CD8-positive, alpha-beta memory T cell (primary cell): Measurements from ENCODE around the gene NFX1. TPM values are rescaled to one million over a fixed set of nuclear protein-coding genes. Genes with fewer than 3 reads are reported as not detected.
A peak's percentile ranks its signal among the peaks of the same experiment; 100 is the strongest.
"Not testable (repeated sequence)": the region's sequence is repeated elsewhere in the genome, so short reads cannot be mapped to it uniquely, and the experiment has no call there.

Experiments
- CTCF ChIA-PET: fragments of 350-600 bp; sonication (Branson Sonifier 250); formaldehyde crosslinking; loops from one replicate; lab custom pipeline; 2021; ENCODE audit warnings: antibody characterized with exemption; lab: Charles Lee
- POLR2A ChIA-PET: fragments of 350-600 bp; sonication (Branson Sonifier 250); formaldehyde crosslinking; loops from one replicate; lab custom pipeline; 2021; ENCODE audit warnings: antibody characterized with exemption; lab: Charles Lee
- DNase-seq, 5 donors: peaks; one replicate each; pipeline versions ENCODE4 v3.0.0 to v3.0.0-alpha.2; 2020 to 2022; ENCODE audit warnings: mixed read lengths in 1 of 5
- H3K27ac ChIP-seq: one replicate; pipeline ENCODE4 v1.7.0; 2013; ENCODE audit warnings: low read depth, mild to moderate bottlenecking, low read length, moderate library complexity
- H3K27me3 ChIP-seq: 2 replicates; pipeline ENCODE4 v1.7.0; 2013; ENCODE audit warnings: low read length, mild to moderate bottlenecking; ENCODE audit not compliant: insufficient read depth, poor library complexity, severe bottlenecking
- H3K36me3 ChIP-seq: 2 replicates; pipeline ENCODE4 v1.7.0; 2013; ENCODE audit warnings: mild to moderate bottlenecking, low read length, moderate library complexity; ENCODE audit not compliant: insufficient read depth
- H3K4me1 ChIP-seq: 2 replicates; pipeline ENCODE4 v1.7.0; 2013; ENCODE audit warnings: mild to moderate bottlenecking, low read length, moderate library complexity; ENCODE audit not compliant: insufficient read depth
- H3K4me3 ChIP-seq: 2 replicates; pipeline ENCODE4 v1.7.0; 2013; ENCODE audit warnings: mild to moderate bottlenecking, low read length
- H3K9me3 ChIP-seq: 2 replicates; pipeline ENCODE4 v1.7.0; 2013; ENCODE audit warnings: mild to moderate bottlenecking, low read length
- H3K27ac Mint-ChIP-seq, 8 donors: one replicate each; pipeline ENCODE4 v1.8.0; 2020 to 2021; ENCODE audit warnings: mixed read lengths in 8 of 8, mild to moderate bottlenecking in 6 of 8, inconsistent platforms in 3 of 8, moderate library complexity in 3 of 8
- H3K27me3 Mint-ChIP-seq, 2 donors: one replicate each; pipeline ENCODE4 v1.8.0; 2020 to 2021; ENCODE audit warnings: mixed read lengths in 2 of 2, mild to moderate bottlenecking in 1 of 2, moderate library complexity in 1 of 2
- H3K36me3 Mint-ChIP-seq, 3 donors: one replicate each; pipeline ENCODE4 v1.8.0; 2020 to 2021; ENCODE audit warnings: mixed read lengths in 3 of 3, inconsistent platforms in 1 of 3, mild to moderate bottlenecking in 1 of 3
- H3K4me1 Mint-ChIP-seq, 3 donors: one replicate each; pipeline ENCODE4 v1.8.0; 2020 to 2021; ENCODE audit warnings: mixed read lengths in 3 of 3, inconsistent platforms in 1 of 3, mild to moderate bottlenecking in 1 of 3
- H3K4me3 Mint-ChIP-seq, 7 donors: one replicate each; pipeline ENCODE4 v1.8.0; 2020 to 2021; ENCODE audit warnings: mixed read lengths in 7 of 7, mild to moderate bottlenecking in 6 of 7, moderate library complexity in 4 of 7, inconsistent platforms in 2 of 7
- H3K9me3 Mint-ChIP-seq, 5 donors: one replicate each; pipeline ENCODE4 v1.8.0; 2020 to 2022; ENCODE audit warnings: mixed read lengths in 5 of 5, mild to moderate bottlenecking in 3 of 5, moderate library complexity in 2 of 5, inconsistent platforms in 1 of 5
- polyA plus RNA-seq: library from polyadenylated mRNA; unstranded; fragments of 300-500 nt; fragmentation: Illumina TruSeq; gene quantifications from one replicate; pipeline ENCODE4 v1.2.3, GENCODE V29; 2021
- total RNA-seq, 2 experiments: library from RNA; stranded (reverse); gene quantifications; one replicate each; pipeline ENCODE4 v1.2.3, GENCODE V29; 2021

NFX1 gene
- total and polyA plus RNA-seq, 3 experiments from 2014 or later: 38.8 to 45.6 (median 42.7) TPM

DNA sequence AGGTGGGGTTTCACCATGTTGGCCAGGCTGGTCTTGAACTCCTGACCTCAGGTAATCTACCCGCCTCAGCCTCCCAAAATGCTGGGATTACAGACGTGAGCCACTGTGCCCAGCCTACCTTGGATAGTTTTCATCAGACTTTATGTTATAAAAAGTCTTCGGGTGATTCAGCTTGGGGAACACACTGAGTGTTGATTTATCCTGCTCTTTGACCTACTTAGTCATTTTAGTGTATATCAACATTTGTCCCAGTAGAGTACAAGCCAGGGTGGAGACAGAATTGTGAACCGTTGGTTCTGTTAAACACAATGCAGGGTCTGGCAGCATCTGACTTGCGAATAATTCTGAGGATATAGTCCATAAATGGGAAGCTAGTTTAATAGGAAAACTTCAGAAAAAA, 39.7 kb downstream of the NFX1 start:
- peak overlapping the region in 1 of 8 donors; percentile 35 for H3K27ac Mint-ChIP-seq
- Histone ChIP-seq H3K36me3 (peaks cover 23% of the 10 kb centered on the region), H3K4me3 (no peak overlapping the region), H3K9me3 (no peaks in the 10 kb centered on the region), H3K27me3 (no peaks in the 10 kb centered on the region), H3K27ac (no peak overlapping the region), H3K4me1 (no peaks in the 10 kb centered on the region)
- H3K27me3 Mint-ChIP-seq: no peaks in the 10 kb centered on the region
- peaks cover 0 to 2% (median 0%) of the 10 kb centered on the region in 3 donors for H3K4me1 Mint-ChIP-seq
- no peaks in the 10 kb centered on the region for H3K9me3 Mint-ChIP-seq
- ChIA-PET POLR2A (no interaction called here), CTCF (interaction anchor here (1.1 kb wide), 1 partner anchor 9 kb away, joined by 3 read pairs; no protein-coding TSS in a partner anchor)
- no peak overlapping the region for H3K4me3 Mint-ChIP-seq
- peaks cover 9 to 77% (median 33%) of the 10 kb centered on the region in 3 donors for H3K36me3 Mint-ChIP-seq
- no peak for DNase-seq

DNA sequence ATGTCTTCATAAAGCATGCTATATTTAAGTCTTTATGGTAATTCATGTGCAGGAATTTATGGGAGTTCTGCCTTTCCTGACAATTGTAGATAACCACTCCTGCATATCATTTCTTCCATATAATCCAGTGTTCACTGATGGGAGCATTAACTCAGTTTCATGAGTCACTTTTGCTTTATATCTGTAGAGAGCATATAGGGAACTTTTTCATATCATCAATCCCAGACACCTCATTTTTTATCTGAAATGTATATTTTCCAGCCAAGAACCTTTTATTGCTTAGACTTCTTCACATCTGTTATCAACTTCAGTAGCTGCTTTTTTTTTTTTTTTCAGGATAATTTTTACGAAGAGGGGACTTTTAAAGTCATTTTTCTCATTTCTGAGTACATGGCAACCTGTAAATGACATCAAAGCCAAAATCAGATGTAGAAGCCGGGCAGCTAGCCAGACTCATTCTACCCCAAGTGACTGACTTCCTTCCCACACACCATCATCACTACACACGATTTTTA, 41.1 kb downstream of the NFX1 start:
- CTCF ChIA-PET: interaction anchor here (1.1 kb wide), 1 partner anchor 10 kb away, joined by 3 read pairs; no protein-coding TSS in a partner anchor
- Mint-ChIP-seq H3K27ac (peak overlapping the region in 4 of 8 donors; percentile 17 to 61 (median 40)), H3K36me3 (peaks cover 6 to 78% (median 35%) of the 10 kb centered on the region in 3 donors)

DNA sequence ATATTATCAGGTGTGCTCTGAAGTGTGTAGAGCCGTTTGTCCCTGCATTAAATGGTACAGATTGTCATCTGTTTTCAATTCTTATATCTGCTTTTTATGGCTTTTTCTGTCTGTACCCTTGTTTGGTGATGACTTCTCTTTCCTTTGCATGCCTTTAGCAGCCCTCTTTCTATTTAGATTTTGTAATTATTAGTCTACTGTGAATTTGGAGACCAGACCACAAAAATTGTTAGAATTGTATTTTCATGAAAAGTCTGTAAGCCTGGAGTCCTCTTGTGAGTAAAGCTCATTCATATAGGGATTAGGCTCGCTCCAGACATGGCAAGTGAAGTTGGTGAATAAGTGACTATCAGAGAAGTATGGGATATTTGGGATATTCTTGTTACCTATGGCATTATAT, 41.7 kb downstream of the NFX1 start:
- no peak overlapping the region for H3K4me3 ChIP-seq
- H3K27ac Mint-ChIP-seq: peak overlapping the region in 1 of 8 donors; percentile 47
- H3K9me3 ChIP-seq: no peaks in the 10 kb centered on the region
- H3K27me3 ChIP-seq: no peaks in the 10 kb centered on the region
- peaks cover 24% of the 10 kb centered on the region for H3K36me3 ChIP-seq
- POLR2A ChIA-PET: no interaction called here
- H3K4me1 Mint-ChIP-seq: peaks cover 0 to 4% (median 2%) of the 10 kb centered on the region in 3 donors
- peaks cover 6 to 76% (median 35%) of the 10 kb centered on the region in 3 donors for H3K36me3 Mint-ChIP-seq
- no peaks in the 10 kb centered on the region for H3K9me3 Mint-ChIP-seq
- no peak overlapping the region for H3K27ac ChIP-seq
- no peaks in the 10 kb centered on the region for H3K27me3 Mint-ChIP-seq
- no peak for DNase-seq
- CTCF ChIA-PET: no interaction called here
- H3K4me3 Mint-ChIP-seq: no peak overlapping the region
- no peaks in the 10 kb centered on the region for H3K4me1 ChIP-seq

More for the DNA sequence above, 41.1 kb downstream of the NFX1 start:
- Mint-ChIP-seq H3K9me3 (no peaks in the 10 kb centered on the region), H3K27me3 (no peaks in the 10 kb centered on the region), H3K4me3 (no peak overlapping the region), H3K4me1 (peaks cover 0 to 4% (median 2%) of the 10 kb centered on the region in 3 donors)
- Histone ChIP-seq H3K9me3 (no peaks in the 10 kb centered on the region), H3K27me3 (no peaks in the 10 kb centered on the region), H3K4me3 (no peak overlapping the region), H3K36me3 (peaks cover 23% of the 10 kb centered on the region), H3K27ac (no peak overlapping the region), H3K4me1 (no peaks in the 10 kb centered on the region)
- DNase-seq: no peak
- POLR2A ChIA-PET: no interaction called here

DNA sequence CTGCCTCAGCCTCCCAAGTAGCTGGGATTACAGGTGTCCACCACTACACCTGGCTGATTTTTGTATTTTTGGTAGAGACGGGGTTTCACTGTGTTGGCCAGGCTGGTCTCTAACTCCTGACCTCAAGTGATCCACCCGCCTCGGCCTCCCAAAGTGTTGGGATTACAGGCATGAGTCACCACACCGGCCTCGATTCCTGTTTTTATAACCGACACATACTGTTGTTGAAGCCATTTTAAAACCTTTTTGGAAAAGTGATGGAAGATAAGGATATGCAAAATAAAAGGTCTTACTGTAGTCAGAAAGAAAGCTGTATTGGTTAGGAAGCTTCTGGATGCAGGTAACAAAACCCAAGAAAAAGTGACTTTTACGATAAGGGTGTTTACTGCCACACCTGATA, 42.6 kb downstream of the NFX1 start:
- H3K27me3 Mint-ChIP-seq, H3K27ac Mint-ChIP-seq, POLR2A ChIA-PET, H3K27me3 ChIP-seq, H3K4me1 Mint-ChIP-seq, DNase-seq, CTCF ChIA-PET, H3K4me3 ChIP-seq, H3K27ac ChIP-seq, H3K9me3 ChIP-seq, H3K4me3 Mint-ChIP-seq, H3K4me1 ChIP-seq, H3K9me3 Mint-ChIP-seq: not testable (repeated sequence)
- peaks cover 6 to 76% (median 37%) of the 10 kb centered on the region in 3 donors for H3K36me3 Mint-ChIP-seq
- H3K36me3 ChIP-seq: peaks cover 29% of the 10 kb centered on the region

DNA sequence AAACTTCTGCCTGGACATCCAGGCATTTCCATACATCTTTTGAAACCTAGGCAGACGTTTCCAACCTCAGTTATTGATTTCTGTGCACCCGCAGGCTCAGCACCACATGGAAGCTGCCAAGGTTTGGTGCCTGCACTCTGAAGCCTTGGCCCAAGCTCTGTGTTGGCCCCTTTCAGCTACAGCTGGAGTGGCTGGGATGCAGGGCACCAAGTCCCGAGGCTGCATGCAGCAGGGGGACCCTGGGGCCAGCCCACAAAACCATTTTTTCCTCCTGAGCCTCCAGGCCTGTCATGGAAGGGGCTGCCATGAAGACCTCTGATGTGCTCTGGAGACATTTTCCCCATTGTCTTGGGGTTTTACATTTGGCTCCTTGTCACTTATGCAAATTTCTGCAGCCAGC, 49.9 kb downstream of the NFX1 start:
- Mint-ChIP-seq H3K36me3 (peaks cover 32 to 73% (median 35%) of the 10 kb centered on the region in 3 donors), H3K27ac (peak overlapping the region in 3 of 8 donors; percentile 8 to 21 (median 19)), H3K9me3 (peaks cover 4 to 15% (median 9%) of the 10 kb centered on the region in 5 donors), H3K4me3 (no peak overlapping the region), H3K27me3 (no peaks in the 10 kb centered on the region), H3K4me1 (peaks cover 13 to 21% (median 15%) of the 10 kb centered on the region in 3 donors)
- Histone ChIP-seq H3K4me1 (no peaks in the 10 kb centered on the region), H3K9me3 (no peaks in the 10 kb centered on the region), H3K4me3 (no peak overlapping the region), H3K27ac (no peak overlapping the region), H3K27me3 (no peaks in the 10 kb centered on the region), H3K36me3 (peaks cover 43% of the 10 kb centered on the region)
- no peak for DNase-seq
- ChIA-PET POLR2A (no interaction called here), CTCF (no interaction called here)

DNA sequence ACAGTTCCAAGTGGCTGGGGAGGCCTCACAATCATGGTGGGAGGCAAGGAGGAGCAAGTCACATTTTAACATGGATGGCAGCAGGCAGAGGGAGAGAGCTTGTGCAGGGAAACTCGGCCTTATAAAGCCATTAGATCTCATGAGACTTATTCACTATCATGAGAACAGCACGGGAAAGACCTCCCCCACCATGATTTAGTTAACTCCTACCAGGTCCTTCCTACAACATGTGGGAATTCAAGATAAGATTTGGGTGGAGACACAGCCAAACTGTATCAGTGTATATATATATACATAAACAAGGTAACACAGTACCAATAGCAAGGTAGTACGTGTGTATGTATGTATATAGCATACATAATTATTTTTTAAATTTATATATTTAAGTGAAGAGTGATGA, 50.9 kb downstream of the NFX1 start:
- Mint-ChIP-seq H3K36me3 (peaks cover 35 to 77% (median 40%) of the 10 kb centered on the region in 3 donors), H3K27me3 (no peaks in the 10 kb centered on the region), H3K9me3 (peaks cover 4 to 15% (median 9%) of the 10 kb centered on the region in 5 donors), H3K27ac (peak overlapping the region in 2 of 8 donors; percentile 6 to 39), H3K4me3 (peak overlapping the region in 1 of 7 donors; percentile 37), H3K4me1 (peaks cover 13 to 17% (median 15%) of the 10 kb centered on the region in 3 donors)
- H3K27me3 ChIP-seq: no peaks in the 10 kb centered on the region
- CTCF ChIA-PET: no interaction called here
- no peak overlapping the region for H3K27ac ChIP-seq
- DNase-seq: no peak
- H3K9me3 ChIP-seq: no peaks in the 10 kb centered on the region
- H3K4me3 ChIP-seq: no peak overlapping the region
- peaks cover 50% of the 10 kb centered on the region for H3K36me3 ChIP-seq
- no peaks in the 10 kb centered on the region for H3K4me1 ChIP-seq
- POLR2A ChIA-PET: no interaction called here

DNA sequence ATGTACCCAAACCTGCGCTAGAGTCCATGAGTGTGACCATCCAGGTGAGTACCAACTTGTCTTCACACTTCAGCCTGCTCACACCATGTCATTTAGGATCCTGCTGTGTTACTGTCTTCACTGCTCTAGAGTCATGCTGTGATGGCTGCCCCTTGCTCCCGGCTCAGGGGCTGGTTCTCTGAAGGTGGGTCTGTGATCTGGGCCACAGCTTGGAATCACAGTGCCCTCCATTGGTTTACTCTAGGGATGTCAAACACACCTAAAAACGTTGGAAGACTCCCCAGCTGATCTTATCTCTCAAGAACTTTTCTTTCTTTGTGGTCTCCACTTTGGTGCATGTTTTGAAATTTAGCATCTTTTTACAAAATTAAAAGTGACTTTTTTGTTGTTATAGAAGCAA, 53.8 kb downstream of the NFX1 start:
- peaks cover 2 to 13% (median 8%) of the 10 kb centered on the region in 5 donors for H3K9me3 Mint-ChIP-seq
- H3K4me1 Mint-ChIP-seq: peaks cover 8 to 14% (median 13%) of the 10 kb centered on the region in 3 donors
- H3K9me3 ChIP-seq: no peaks in the 10 kb centered on the region
- no peaks in the 10 kb centered on the region for H3K27me3 Mint-ChIP-seq
- peaks cover 41 to 88% (median 50%) of the 10 kb centered on the region in 3 donors for H3K36me3 Mint-ChIP-seq
- ChIA-PET CTCF (no interaction called here), POLR2A (no interaction called here)
- H3K27ac Mint-ChIP-seq: peak overlapping the region in 4 of 8 donors; percentile 2 to 54 (median 32)
- no peaks in the 10 kb centered on the region for H3K4me1 ChIP-seq
- no peak for DNase-seq
- no peak overlapping the region for H3K27ac ChIP-seq
- H3K4me3 ChIP-seq: no peak overlapping the region
- H3K36me3 ChIP-seq: peaks cover 54% of the 10 kb centered on the region
- H3K27me3 ChIP-seq: no peaks in the 10 kb centered on the region
- peak overlapping the region in 1 of 7 donors; percentile 3 for H3K4me3 Mint-ChIP-seq

DNA sequence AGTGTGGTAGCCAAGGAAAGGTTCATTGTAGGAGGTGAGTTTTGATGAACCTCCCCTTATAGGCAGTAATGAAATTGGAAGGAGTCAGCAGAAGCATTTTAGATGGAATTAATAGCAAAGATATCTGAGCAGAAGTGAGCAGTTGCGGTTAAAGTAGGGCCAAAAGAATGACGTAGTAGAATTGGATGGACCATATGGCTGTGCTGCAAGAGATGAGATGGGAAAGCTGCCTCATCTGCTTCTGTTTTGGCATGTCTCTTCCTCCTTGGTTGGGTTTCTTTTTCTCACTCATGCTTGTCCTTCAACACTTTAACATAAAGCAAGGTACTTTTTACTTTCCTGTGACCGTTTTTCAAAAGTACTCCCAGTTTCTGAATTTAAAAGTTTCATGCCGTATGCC, 56.2 kb downstream of the NFX1 start:
- H3K4me1 Mint-ChIP-seq: no peaks in the 10 kb centered on the region
- POLR2A ChIA-PET: no interaction called here
- Histone ChIP-seq H3K4me3 (no peak overlapping the region), H3K4me1 (no peaks in the 10 kb centered on the region), H3K36me3 (peaks cover 39% of the 10 kb centered on the region), H3K27me3 (no peaks in the 10 kb centered on the region), H3K27ac (no peak overlapping the region), H3K9me3 (no peaks in the 10 kb centered on the region)
- CTCF ChIA-PET: no interaction called here
- H3K27me3 Mint-ChIP-seq: no peaks in the 10 kb centered on the region
- peak overlapping the region in 2 of 8 donors; percentile 11 to 45 for H3K27ac Mint-ChIP-seq
- no peak for DNase-seq
- H3K9me3 Mint-ChIP-seq: no peaks in the 10 kb centered on the region
- H3K4me3 Mint-ChIP-seq: no peak overlapping the region
- peaks cover 24 to 76% (median 38%) of the 10 kb centered on the region in 3 donors for H3K36me3 Mint-ChIP-seq
